Body of pancreas (tissue), 4 donors: ENCODE measurements around the gene DNAJB1.

Experiments used
- POLR2A ChIP-seq, 3 donors: fragments of 450-650 bp; IDR thresholded peaks; one replicate each; pipeline ENCODE4 v1.6.1; 2016; ENCODE audit warnings: antibody characterized with exemption in 3 of 3, mild to moderate bottlenecking in 2 of 3
- TF ChIP-seq, protein P1 (sequence below), 7 experiments: fragments of 450-650 bp in 4 of 7; fragments of 200-600 bp in 3 of 7; sonication (generic) in 3 of 7; IDR thresholded peaks; one replicate each; pipeline ENCODE4 v1.5.1; 2016 to 2019; ENCODE audit warnings: antibody characterized with exemption in 7 of 7

DNA sequence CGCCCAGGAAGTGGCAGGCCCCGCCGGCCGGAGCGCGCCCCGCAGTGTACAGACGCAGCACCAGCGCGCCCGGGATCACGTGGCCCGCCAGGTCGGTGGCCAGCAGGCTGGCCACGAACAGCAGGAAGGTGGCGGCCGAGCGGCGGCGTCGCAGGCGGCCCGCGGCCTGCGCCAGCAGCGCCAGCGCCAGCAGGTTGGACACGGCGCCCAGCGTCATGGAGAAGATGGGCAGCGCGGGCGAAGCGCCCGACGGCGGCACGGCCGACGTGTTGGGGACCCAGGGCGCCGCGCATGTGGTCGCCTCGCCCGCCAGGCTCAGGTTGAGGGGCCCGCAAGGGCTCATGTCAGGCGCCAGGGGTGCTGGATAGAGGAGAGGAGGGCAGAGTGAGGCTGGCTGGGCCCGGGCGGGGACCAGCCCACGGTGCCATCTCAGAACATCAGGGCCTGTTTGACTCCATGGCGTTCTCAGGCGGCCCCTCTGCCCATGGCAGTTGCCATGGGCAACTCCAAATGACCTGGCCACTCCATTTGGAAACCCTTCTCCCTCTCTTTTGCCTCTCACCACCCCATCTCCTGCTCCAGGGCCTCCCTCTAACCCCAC, 44.1 kb downstream of the DNAJB1 start:
- no peak for TF ChIP-seq POLR2A (IDR thresholded peaks at IDR 0.05)
- TF ChIP-seq, protein P1, sequence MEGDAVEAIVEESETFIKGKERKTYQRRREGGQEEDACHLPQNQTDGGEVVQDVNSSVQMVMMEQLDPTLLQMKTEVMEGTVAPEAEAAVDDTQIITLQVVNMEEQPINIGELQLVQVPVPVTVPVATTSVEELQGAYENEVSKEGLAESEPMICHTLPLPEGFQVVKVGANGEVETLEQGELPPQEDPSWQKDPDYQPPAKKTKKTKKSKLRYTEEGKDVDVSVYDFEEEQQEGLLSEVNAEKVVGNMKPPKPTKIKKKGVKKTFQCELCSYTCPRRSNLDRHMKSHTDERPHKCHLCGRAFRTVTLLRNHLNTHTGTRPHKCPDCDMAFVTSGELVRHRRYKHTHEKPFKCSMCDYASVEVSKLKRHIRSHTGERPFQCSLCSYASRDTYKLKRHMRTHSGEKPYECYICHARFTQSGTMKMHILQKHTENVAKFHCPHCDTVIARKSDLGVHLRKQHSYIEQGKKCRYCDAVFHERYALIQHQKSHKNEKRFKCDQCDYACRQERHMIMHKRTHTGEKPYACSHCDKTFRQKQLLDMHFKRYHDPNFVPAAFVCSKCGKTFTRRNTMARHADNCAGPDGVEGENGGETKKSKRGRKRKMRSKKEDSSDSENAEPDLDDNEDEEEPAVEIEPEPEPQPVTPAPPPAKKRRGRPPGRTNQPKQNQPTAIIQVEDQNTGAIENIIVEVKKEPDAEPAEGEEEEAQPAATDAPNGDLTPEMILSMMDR (IDR thresholded peaks at IDR 0.05), result no peak
